SW 1271 (cell line): ENCODE measurements around the gene NAXE.
"Not testable (repeated sequence)": the region's sequence is repeated elsewhere in the genome, so short reads cannot be mapped to it uniquely, and the experiment has no call there.

Source experiments
- DNase-seq, 2 experiments: peaks; one replicate each; lab custom pipeline; 2025; lab: John Stamatoyannopoulos, UW

NAXE gene

DNA sequence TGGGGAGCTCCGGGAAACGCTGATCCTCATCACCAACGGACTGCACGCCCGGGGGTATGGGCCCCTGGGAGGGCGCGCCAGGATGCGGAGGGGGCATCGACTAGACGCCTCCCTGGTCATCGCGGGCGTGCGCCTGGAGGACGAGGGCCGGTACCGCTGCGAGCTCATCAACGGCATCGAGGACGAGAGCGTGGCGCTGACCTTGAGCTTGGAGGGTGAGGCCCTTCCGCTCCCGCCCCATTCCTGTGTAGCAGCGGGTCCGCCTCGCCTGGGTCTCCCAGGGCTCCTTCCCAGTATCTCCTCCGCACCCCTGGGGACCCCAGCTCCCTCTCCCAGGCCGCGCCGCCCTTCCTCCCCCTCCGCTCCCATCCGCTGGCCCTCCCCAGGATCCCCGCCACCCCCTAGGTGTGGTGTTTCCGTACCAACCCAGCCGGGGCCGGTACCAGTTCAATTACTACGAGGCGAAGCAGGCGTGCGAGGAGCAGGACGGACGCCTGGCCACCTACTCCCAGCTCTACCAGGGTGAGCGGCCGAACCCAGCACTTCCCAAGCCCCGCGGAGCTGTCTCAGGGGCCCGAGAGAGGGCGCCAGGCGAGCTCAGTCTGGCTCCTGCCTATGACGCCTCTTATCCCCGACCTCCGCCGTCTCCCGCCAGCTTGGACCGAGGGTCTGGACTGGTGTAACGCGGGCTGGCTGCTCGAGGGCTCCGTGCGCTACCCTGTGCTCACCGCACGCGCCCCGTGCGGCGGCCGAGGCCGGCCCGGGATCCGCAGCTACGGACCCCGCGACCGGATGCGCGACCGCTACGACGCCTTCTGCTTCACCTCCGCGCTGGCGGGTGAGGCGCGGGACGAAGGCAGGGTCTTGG, 32.6 kb downstream of the NAXE start:
- peak; percentile 19 to 57 for DNase-seq

DNA sequence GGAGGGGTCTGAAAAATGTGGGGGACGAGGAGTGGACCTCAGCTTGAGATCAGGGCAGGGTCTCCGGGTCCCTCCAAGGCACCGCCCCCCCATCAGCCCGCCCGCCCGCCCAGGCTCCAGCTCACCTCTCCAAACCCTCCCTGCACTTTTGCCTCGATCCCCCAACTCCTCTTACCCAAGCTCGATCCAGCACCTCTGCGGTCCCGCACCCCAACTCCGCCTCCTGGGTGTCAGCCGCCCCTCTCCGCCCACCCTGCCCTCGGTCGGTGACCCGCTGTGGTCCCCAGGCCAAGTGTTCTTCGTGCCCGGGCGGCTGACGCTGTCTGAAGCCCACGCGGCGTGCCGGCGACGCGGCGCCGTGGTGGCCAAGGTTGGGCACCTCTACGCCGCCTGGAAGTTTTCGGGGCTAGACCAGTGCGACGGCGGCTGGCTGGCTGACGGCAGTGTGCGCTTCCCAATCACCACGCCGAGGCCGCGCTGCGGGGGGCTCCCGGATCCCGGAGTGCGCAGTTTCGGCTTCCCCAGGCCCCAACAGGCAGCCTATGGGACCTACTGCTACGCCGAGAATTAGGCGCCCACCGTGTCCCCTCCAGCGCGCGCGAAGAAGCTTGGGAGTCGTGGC, 33.3 kb downstream of the NAXE start:
- no peak for DNase-seq

DNA sequence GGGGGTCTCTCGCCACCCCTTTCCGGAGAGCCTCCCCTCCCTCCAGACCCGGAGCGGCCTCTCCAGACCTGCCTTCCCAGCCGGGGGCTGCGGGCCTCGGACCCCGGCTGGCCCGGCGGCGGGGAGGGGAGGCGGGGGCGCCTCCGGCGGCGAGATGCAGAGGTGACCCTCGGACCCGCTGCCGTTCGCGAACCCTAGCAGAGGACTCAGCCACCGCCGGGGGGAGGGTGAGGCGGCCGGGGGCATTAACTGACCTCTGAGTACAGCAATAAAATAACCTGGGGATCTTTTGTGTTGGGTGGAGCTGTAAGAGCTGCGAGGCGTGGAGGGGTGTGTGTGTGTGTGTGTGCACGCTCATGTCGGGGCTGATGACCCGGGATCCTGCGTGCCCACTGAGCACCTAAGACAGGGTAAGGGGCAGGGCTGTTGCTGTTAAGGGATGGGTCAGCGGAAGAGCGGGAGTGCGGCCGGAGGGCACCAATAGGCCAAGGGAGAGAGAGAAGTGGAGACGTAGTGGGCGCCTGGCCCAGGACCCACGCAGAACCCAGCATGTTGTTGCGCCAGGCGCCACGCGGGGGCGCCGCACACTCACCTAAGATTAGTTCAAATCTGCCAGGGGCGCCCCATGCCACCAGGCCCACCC, 34.0 kb downstream of the NAXE start:
- DNase-seq: no peak

DNA sequence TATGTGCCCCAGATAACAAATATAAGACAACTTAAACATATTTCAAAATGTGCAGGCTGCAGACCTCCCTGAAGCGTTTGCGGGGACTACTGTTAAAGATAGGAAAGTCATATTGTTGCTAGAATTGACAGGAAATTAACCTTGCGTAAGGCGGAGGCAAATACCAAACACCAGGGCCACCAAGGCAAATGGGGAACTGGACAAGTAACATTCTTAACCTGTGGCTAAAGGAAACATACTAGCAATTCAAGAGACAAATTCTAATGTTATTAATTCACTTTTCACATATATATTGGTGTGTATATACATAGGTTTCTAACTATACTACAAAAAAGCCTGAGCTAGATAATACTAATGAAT, 34.5 kb downstream of the NAXE start:
- DNase-seq: no peak

DNA sequence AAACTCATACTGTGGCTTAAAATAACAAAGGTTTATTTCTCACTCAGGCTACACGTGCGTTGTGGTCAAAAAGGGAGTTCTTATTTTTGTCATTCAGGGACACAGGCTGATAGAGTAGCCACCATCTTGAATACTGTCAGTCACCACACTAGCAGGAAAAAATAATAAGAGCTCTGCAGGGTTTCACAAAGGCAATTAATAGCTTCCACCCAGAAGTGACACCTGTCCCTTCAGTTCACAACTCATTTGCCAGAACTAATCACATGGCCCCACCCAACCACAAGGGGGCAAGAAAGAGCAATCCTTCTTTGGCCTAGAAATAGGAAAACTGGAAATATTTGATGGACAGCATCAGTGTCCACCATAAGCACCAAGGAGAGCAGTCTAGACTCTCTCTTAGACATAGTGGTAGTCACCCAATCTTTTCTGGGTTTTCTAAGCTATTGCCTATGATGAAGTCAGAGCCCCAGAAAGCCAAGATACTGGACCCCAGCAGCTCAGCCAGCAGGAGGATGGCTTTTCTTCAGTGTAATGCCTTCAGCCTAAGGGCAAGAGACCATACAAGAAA, 35.8 kb downstream of the NAXE start:
- DNase-seq: peak; percentile 10 to 33

DNA sequence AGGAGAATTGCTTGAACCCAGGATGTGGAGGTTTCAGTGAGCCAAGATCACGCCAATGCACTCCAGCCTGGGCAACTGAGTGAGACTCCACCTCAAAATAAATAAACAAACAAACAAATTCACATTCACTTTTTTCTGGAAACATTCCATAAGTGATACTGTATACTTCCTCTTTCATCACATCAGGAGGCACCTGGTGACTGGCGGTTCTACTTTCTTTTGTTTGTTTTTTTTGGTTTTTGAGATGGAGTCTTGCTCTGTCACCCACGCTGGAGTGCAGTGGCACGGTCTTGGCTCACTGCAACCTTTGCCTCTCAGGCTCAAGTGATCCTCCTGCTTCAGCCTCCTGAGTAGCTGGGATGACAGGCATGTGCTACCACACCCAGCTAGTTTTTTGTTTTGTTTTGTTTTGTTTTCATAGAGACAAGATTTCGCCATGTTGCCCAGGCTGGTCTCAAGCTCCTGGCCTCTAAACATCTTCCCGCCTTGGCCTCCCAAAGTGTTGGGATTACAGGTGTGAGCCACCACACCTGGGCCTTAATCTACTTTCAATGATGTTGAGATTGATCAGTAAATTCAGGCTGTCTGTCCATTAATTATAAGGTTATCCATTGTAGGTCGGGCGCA, 38.4 kb downstream of the NAXE start:
- no peak for DNase-seq

DNA sequence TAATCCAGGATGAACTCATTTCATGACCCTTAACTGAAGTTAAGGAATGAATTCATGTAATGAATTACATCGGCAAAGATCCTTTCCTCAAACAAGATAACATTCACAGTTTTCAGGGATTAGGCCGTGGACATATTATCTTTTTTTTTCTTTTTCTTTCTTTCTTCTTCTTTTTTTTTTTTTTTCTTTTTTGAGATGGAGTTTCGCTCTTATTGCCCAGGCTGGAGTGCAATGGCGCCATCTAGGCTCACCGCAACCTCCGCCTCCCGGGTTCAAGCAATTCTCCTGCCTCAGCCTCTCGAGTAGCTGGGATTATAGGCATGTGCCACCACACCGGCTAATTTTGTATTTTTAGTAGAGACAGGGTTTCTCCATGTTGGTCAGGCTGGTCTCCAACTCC, 39.6 kb downstream of the NAXE start:
- not testable (repeated sequence) for DNase-seq

DNA sequence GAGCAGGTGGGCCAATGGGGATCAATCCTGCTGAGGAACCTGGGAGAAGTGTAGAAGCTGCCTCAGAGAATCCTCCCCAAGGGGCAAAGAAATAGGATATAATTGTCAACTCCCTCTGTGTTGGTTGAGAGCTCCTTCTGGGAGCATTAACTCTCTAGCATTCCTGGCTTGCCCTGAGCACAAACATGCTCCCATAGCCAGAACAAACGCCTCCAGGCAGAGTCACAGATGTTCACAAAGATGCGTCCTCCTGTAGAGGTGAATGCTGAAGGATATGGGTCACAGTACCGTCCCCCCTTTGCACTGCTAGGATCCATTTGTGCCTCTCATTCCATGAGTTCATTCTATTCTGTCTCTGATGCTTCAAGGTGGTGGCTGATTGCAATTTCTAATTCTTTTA, 40.8 kb downstream of the NAXE start:
- DNase-seq: no peak

DNA sequence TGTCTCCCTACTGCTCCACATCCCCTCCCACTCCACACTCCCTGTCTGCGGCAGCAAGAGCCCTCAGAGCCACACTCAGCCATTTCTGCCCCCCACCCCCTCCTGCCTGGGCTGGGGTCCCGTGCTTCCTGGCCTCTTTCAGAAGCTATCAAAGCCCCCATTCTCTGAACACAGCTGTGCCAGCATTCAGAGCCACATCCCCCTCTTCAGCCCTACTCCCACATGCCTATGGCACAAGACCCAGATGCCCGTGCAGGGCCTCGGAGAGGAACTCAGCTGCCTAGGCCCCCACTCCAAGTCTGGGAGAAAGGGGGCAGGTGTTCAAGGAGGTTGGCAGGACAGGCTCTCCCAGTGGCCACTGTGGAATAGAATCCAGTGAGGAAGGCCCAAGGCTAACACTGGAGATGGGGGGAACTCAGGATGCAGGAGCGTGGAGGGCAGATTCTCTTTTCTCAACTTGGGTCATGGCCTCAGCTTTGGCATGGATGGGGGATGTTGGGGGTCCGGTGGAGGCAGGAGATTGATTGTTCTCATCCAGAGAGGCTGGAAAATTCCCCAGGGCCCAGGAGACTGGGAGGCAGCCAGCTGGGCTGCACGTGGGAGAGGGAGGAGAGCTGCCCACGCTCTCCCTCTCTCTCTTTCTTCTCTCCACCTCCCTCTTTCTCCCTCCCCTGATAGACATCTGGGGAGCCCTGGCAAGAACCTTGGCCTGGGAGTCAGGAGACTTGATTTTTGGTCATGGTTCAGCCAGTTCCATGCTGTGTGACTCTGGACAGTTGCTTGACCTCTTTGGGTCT, 46.8 kb downstream of the NAXE start:
- DNase-seq: no peak

DNA sequence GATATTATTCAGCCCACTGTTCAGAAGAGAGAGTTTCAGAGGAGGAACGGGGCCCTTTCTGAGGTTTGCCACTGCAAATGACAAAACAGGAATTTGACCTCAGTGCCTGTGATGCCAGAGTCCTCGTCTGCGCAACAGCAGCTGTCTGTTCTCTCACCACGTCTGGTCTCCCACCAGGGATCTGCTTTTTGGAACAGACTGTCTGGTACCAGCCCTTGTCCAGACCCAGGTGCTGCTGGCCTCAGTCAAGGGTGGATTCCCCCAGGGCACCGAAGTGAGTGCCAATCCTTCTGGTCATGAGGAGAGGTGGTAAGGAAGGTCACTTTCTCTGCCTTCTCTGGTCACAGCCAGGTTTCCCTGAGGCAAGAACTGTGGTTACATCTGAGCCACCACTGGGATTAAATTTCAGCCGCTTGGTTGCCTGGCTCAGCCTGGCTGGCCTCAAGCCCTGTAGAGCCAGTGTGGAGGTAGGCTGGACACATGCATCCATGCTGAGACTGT, 48.1 kb downstream of the NAXE start:
- peak in 1 of 2 experiments; percentile 46 for DNase-seq

DNA sequence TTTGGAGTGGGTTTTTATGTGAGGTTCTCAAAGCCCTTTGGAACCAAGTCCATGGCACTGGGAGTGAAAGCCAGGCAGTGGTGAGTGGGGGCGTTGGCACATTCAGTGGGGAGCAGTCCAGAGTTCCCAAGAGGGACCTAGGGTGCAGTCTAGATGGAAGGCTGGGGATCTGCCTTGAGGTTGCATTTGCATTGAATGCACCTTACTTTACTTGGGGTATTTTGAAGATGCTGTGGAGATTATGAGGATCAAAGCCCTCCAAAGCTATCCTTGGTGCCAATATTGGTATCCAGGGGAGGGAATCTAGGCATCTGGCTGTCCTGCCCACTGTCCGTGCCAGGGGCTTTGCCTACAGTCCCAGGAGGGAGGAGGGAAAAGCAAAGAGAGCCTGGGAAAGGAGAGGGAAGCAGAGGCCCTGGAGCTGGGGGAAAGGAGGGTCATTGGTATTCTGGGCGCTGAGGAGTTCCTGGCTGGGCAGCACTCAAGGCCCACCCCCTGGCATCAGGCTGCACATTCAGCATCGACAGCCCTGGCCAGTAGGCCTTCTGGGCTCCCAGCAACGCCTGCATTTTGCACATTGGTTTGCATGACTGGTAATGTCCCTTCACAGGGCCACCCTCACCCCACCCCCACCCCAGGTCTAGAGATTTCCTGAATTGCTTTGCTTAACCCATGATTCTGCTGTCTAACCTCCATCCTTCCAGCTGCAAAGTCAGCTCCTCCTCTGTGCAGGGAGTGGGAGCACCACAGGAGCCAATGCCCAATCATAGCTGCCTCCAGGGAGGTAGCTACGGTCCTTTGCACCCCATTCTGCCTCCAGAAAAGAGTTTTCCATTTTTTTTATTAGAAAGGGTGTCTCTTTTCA, 49.5 kb downstream of the NAXE start:
- DNase-seq: peak in 1 of 2 experiments; percentile 19

DNA sequence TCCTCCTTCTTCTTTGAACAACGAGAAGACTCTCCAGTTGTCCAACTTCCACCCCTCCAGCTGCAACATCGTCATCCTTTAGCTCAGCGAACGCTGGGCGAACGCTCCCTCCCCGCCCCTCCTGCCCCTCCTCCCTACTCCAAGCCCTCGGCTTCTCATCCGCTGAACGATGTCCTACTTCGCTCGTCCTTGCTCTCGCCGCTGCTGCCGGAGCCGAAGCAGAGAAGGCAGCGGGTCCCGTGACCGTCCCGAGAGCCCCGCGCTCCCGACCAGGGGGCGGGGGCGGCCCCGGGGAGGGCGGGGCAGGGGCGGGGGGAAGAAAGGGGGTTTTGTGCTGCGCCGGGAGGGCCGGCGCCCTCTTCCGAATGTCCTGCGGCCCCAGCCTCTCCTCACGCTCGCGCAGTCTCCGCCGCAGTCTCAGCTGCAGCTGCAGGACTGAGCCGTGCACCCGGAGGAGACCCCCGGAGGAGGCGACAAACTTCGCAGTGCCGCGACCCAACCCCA, 50.2 kb downstream of the NAXE start, which contains the start of gene BCAN:
TSS of gene BCAN (plus strand) at position 357 of the 504 bp plus-strand sequence. CDS start 3,938 bp downstream, outside the sequence.
- no peak for DNase-seq

DNA sequence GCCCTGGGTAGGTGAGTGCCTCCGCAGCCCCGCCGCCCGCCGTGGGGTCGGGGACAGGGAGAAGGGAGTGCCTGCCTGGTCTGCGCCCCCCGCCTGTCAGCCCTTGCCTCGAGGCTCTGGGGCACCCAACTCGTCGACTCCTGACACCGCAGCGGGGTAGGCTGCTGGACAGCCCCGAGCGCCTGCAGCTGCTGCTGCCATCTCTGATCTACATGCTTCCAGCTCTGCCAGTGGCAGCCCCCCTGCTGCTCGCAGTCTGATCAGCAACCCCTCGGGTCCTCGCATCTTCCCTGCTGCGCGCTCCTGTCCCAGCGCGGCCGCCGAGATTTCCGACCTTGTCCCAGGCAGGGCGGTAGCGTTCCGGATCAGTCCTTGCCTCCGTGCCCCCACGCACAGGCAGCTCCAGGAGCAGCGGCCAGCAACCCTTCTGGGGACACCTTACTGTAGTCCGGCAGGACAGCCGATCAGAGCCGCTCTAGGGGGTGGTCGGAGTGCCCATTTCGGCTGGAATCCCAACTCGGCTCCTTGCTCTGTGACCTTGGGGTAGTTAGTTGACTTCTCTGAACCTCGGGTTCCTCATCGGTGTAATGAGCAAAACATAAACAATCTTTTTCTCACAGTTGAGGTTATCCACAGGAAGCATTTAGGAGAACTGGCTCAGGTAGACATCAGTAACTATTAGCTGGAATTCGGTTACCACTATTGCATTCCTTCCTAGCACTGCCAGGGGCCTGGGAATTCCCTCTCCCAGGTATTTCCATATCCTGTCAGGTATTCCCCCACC, 50.9 kb downstream of the NAXE start:
- DNase-seq: no peak

DNA sequence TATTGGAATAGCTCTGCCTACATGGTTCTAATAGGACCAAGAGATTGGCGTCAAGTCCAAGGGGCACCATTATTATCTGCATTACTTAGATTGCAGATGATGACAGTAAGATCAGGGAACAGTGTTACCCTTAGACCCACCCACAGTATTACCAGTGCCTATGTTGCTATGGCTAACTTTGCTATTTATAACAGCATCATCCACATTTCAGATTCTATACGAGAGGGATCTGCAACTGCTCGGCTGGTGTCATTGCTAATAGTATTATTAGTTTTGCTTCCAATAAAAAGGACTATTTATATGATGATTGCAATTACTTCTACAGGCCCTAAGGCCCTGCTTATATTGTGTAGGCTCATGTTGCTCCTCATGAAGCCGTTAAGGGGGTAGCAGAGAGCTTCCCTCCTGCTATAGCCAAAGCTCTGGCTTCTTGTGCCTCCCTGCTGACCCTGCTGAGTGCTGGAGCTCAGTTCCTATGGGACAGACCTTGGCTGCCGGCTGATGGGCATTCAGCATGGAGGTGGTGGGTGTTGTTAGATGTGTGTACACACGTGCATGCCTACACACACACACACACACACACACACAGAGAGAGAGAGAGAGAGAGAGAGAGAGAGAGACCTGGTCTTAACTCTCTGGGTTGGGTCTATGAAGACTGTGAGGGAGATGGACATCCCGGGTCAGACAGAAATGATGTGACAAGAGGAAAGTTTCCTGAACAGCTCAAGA, 51.6 kb downstream of the NAXE start:
- no peak for DNase-seq

DNA sequence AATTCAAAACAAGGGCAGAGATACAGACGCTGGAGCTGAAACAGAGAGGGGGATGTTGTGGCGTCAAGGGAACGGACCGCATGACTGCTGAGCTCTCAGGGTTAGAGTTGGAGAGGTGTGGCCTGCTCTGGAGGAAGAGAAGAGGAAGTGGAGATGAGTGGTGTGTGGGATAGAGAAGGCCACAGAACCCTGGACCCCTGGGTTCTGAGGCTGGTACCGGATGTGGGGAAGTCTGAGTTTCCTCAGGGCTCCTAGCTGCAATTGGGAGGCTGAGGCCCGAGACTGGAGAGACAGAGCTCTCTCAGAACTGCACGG, 52.2 kb downstream of the NAXE start:
- DNase-seq: no peak
